Duodenal mucosa (tissue), 2 donors: ENCODE results near the gene MMRN2.
A peak's percentile ranks its signal among the peaks of the same experiment; 100 is the strongest.

Experiments used
- H3K27ac ChIP-seq: one replicate; pipeline ENCODE4 v1.7.0; 2013; ENCODE audit warnings: low read depth, low read length
- H3K27me3 ChIP-seq, 2 donors: one replicate each; pipeline ENCODE4 v1.7.0; 2013; ENCODE audit warnings: low read length in 2 of 2, control low read depth in 1 of 2; ENCODE audit not compliant: insufficient read depth in 2 of 2, control insufficient read depth in 1 of 2
- H3K36me3 ChIP-seq, 2 donors: one replicate each; pipeline ENCODE4 v1.7.0; 2013; ENCODE audit warnings: low read length in 2 of 2, control low read depth in 1 of 2; ENCODE audit not compliant: insufficient read depth in 2 of 2, control insufficient read depth in 1 of 2
- H3K4me1 ChIP-seq, 2 donors: one replicate each; pipeline ENCODE4 v1.7.0; 2013; ENCODE audit warnings: low read length in 2 of 2, control low read depth in 1 of 2; ENCODE audit not compliant: insufficient read depth in 2 of 2, control insufficient read depth in 1 of 2
- H3K4me3 ChIP-seq, 2 donors: one replicate each; pipeline ENCODE4 v1.7.0; 2013; ENCODE audit warnings: low read length in 2 of 2, low read depth in 1 of 2
- H3K9ac ChIP-seq, 2 donors: one replicate each; pipeline ENCODE4 v1.7.0; 2013; ENCODE audit warnings: low read length in 2 of 2, low read depth in 1 of 2
- H3K9me3 ChIP-seq, 2 donors: one replicate each; pipeline ENCODE4 v1.7.0; 2013; ENCODE audit warnings: low read length in 2 of 2, control low read depth in 1 of 2; ENCODE audit not compliant: control insufficient read depth in 1 of 2

The MMRN2 gene

GRCh38 chr10:86970162-86970981 is 13.0 kb upstream of the MMRN2 start:
- no peaks in the 10 kb centered on the region for H3K27me3 ChIP-seq
- peak overlapping the region; percentile 82 for H3K27ac ChIP-seq
- peak overlapping the region; percentile 82 to 88 for H3K9ac ChIP-seq
- H3K4me1 ChIP-seq: peaks cover 37 to 53% of the 10 kb centered on the region in 2 donors
- H3K36me3 ChIP-seq: no peaks in the 10 kb centered on the region
- no peaks in the 10 kb centered on the region for H3K9me3 ChIP-seq
- peak overlapping the region; percentile 67 to 82 for H3K4me3 ChIP-seq

- Histone ChIP-seq H3K9ac (peak overlapping the region; percentile 82 to 88), H3K9me3 (no peaks in the 10 kb centered on the region), H3K27ac (peak overlapping the region; percentile 82), H3K36me3 (no peaks in the 10 kb centered on the region), H3K27me3 (no peaks in the 10 kb centered on the region), H3K4me1 (peaks cover 37 to 53% of the 10 kb centered on the region in 2 donors), H3K4me3 (peak overlapping the region; percentile 67 to 82)
Observed at GRCh38 chr10:86969421-86970041, 12.1 kb upstream of the MMRN2 start.

GRCh38 chr10:86968994-86969355 is 11.6 kb upstream of the MMRN2 start:
- no peak overlapping the region for H3K27ac ChIP-seq
- H3K9me3 ChIP-seq: no peaks in the 10 kb centered on the region
- H3K27me3 ChIP-seq: no peaks in the 10 kb centered on the region
- peak overlapping the region; percentile 67 to 82 for H3K4me3 ChIP-seq
- H3K36me3 ChIP-seq: no peaks in the 10 kb centered on the region
- peaks cover 37 to 53% of the 10 kb centered on the region in 2 donors for H3K4me1 ChIP-seq
- H3K9ac ChIP-seq: peak overlapping the region; percentile 82 to 88

GRCh38 chr10:86968271-86968993 is 11.0 kb upstream of the MMRN2 start, which contains the start of gene ADIRF:
Gene ADIRF, plus strand, starts transcription at chr10:86968482. Its CDS starts 63 bp downstream, at chr10:86968545.
- H3K27me3 ChIP-seq: no peaks in the 10 kb centered on the region
- peaks cover 37 to 53% of the 10 kb centered on the region in 2 donors for H3K4me1 ChIP-seq
- peak within 1 kb of the TSS; percentile 83 for H3K27ac ChIP-seq
- no peaks in the 10 kb centered on the region for H3K36me3 ChIP-seq
- H3K9ac ChIP-seq: peak within 1 kb of the TSS; percentile 82 to 88
- H3K9me3 ChIP-seq: no peaks in the 10 kb centered on the region
- peak within 1 kb of the TSS; percentile 67 to 82 for H3K4me3 ChIP-seq

GRCh38 chr10:86967481-86967941 is 10.1 kb upstream of the MMRN2 start:
- peak overlapping the region; percentile 82 to 88 for H3K9ac ChIP-seq
- no peaks in the 10 kb centered on the region for H3K36me3 ChIP-seq
- peak overlapping the region; percentile 67 to 82 for H3K4me3 ChIP-seq
- no peaks in the 10 kb centered on the region for H3K9me3 ChIP-seq
- H3K27me3 ChIP-seq: no peaks in the 10 kb centered on the region
- H3K4me1 ChIP-seq: peaks cover 37 to 53% of the 10 kb centered on the region in 2 donors
- no peak overlapping the region for H3K27ac ChIP-seq

- Histone ChIP-seq H3K4me3 (peak overlapping the region in 1 of 2 donors; percentile 28), H3K36me3 (no peaks in the 10 kb centered on the region), H3K4me1 (peaks cover 32 to 45% of the 10 kb centered on the region in 2 donors), H3K27me3 (no peaks in the 10 kb centered on the region), H3K9ac (no peak overlapping the region), H3K27ac (no peak overlapping the region), H3K9me3 (no peaks in the 10 kb centered on the region)
Observed at GRCh38 chr10:86965986-86966654, 8.7 kb upstream of the MMRN2 start.

GRCh38 chr10:86964847-86965190 is 7.4 kb upstream of the MMRN2 start:
- Histone ChIP-seq H3K9me3 (no peaks in the 10 kb centered on the region), H3K4me1 (peaks cover 34 to 39% of the 10 kb centered on the region in 2 donors), H3K9ac (no peak overlapping the region), H3K27ac (no peak overlapping the region), H3K4me3 (no peak overlapping the region), H3K27me3 (no peaks in the 10 kb centered on the region), H3K36me3 (no peaks in the 10 kb centered on the region)

- Histone ChIP-seq H3K9me3 (no peaks in the 10 kb centered on the region), H3K36me3 (no peaks in the 10 kb centered on the region), H3K4me3 (no peak overlapping the region), H3K27ac (no peak overlapping the region), H3K27me3 (no peaks in the 10 kb centered on the region), H3K9ac (no peak overlapping the region), H3K4me1 (peaks cover 29 to 35% of the 10 kb centered on the region in 2 donors)
Observed at GRCh38 chr10:86964061-86964846, 6.8 kb upstream of the MMRN2 start.

- no peaks in the 10 kb centered on the region for H3K27me3 ChIP-seq
- H3K9me3 ChIP-seq: no peaks in the 10 kb centered on the region
- no peak overlapping the region for H3K4me3 ChIP-seq
- no peak overlapping the region for H3K9ac ChIP-seq
- no peaks in the 10 kb centered on the region for H3K36me3 ChIP-seq
- no peak overlapping the region for H3K27ac ChIP-seq
- peaks cover 30 to 36% of the 10 kb centered on the region in 2 donors for H3K4me1 ChIP-seq
Observed at GRCh38 chr10:86963341-86963919, 6.0 kb upstream of the MMRN2 start.
